OCI-LY7 (cell line): ENCODE results near the gene PHTF1.

Source experiments
- CTCF ChIP-seq: fragments of 200-600 bp; sonication (generic); conservative IDR thresholded peaks from 2 replicates; pipeline ENCODE4 v1.5.1; 2014; ENCODE audit warnings: mild to moderate bottlenecking, antibody characterized with exemption, low read length, moderate library complexity, mixed read lengths
- EZH2phosphoT487 ChIP-seq: fragments of 200-600 bp; sonication (generic); IDR thresholded peaks from 2 replicates; pipeline ENCODE4 v1.6.1; 2018; ENCODE audit warnings: low read depth, borderline replicate concordance, mild to moderate bottlenecking, mixed run types, antibody characterized with exemption, low read length, moderate library complexity, mixed read lengths

GRCh38 chr1:113659556-113659955, 99.7 kb downstream of the PHTF1 start:
- TF ChIP-seq CTCF (no peak), EZH2phosphoT487 (no peak)
